NCI-H460 (cell line): ENCODE data around the gene SEPSECS. TPM values are rescaled to one million over a fixed set of nuclear protein-coding genes. Genes with fewer than 3 reads are reported as not detected.

Experiments
- DNase-seq: peaks from one replicate; pipeline ENCODE4 v3.0.0-alpha.2; 2016; ENCODE audit warnings: low read depth; ENCODE audit errors: extremely low read depth
- polyA plus RNA-seq: library from polyadenylated mRNA; depleted of rRNA; stranded (reverse); fragments of >200 nt; gene quantifications from 2 replicates; pipeline ENCODE4 v1.2.3, GENCODE V29; 2014; cell fraction: nucleus; rRNA removed
- total RNA-seq: library from RNA; depleted of rRNA; stranded (reverse); fragments of >200 nt; shearing (Covaris generic); gene quantifications from 2 replicates; pipeline ENCODE4 v1.2.3, GENCODE V29; 2014; rRNA removed

The SEPSECS gene
- total RNA-seq, result 11.8 and 13.4 TPM in 2 replicates
- polyA plus RNA-seq, result 10.6 and 22.1 TPM in 2 replicates

GRCh38 chr4:25159837-25160713 lies at the start of gene SEPSECS:
SEPSECS (minus strand) TSS chr4:25160449; CDS start chr4:25160369, 80 bp downstream.
- DNase-seq, result peak; percentile 96

- DNase-seq, result no peak
Measured at GRCh38 chr4:25209702-25210101, 49.5 kb upstream of the SEPSECS start.

GRCh38 chr4:25207997-25208396 lies 47.7 kb upstream of the SEPSECS start:
- no peak for DNase-seq

GRCh38 chr4:25198713-25199112 lies 38.5 kb upstream of the SEPSECS start:
- no peak for DNase-seq

GRCh38 chr4:25190407-25190806 lies 30.2 kb upstream of the SEPSECS start:
- no peak for DNase-seq

GRCh38 chr4:25184056-25184455 lies 23.8 kb upstream of the SEPSECS start:
- no peak for DNase-seq

GRCh38 chr4:25182937-25183336 lies 22.7 kb upstream of the SEPSECS start:
- no peak for DNase-seq

GRCh38 chr4:25180524-25181131 lies 20.4 kb upstream of the SEPSECS start:
- peak; percentile 42 for DNase-seq

- DNase-seq, result no peak
Measured at GRCh38 chr4:25178838-25179261, 18.6 kb upstream of the SEPSECS start.

- no peak for DNase-seq
Measured at GRCh38 chr4:25177147-25177546, 16.9 kb upstream of the SEPSECS start.

GRCh38 chr4:25174674-25175073 lies 14.4 kb upstream of the SEPSECS start:
- no peak for DNase-seq

GRCh38 chr4:25172961-25173915 lies 13.0 kb upstream of the SEPSECS start:
- peak; percentile 67 for DNase-seq

- DNase-seq, result no peak
Measured at GRCh38 chr4:25171201-25171865, 11.1 kb upstream of the SEPSECS start.

- no peak for DNase-seq
Measured at GRCh38 chr4:25169446-25169845, 9.2 kb upstream of the SEPSECS start.

GRCh38 chr4:25165916-25166315 lies 5.7 kb upstream of the SEPSECS start:
- DNase-seq, result no peak

- no peak for DNase-seq
Measured at GRCh38 chr4:25163196-25163595, 2.9 kb upstream of the SEPSECS start.

GRCh38 chr4:25162566-25162965 lies 2.3 kb upstream of the SEPSECS start:
- DNase-seq, result no peak

- DNase-seq, result no peak
Measured at GRCh38 chr4:25161593-25161950, 1.3 kb upstream of the SEPSECS start.

- DNase-seq, result no peak
Measured at GRCh38 chr4:25160714-25161592, 704 bp upstream of the SEPSECS start.
